OCI-LY7 (cell line): Measurements from ENCODE around the gene DNMBP.
"Not testable (repeated sequence)": the region's sequence is repeated elsewhere in the genome, so short reads cannot be mapped to it uniquely, and the experiment has no call there.

Source experiments
- CTCF ChIP-seq: fragments of 200-600 bp; sonication (generic); conservative IDR thresholded peaks from 2 replicates; pipeline ENCODE4 v1.5.1; 2014; ENCODE audit warnings: mild to moderate bottlenecking, antibody characterized with exemption, low read length, moderate library complexity, mixed read lengths
- EZH2phosphoT487 ChIP-seq: fragments of 200-600 bp; sonication (generic); IDR thresholded peaks from 2 replicates; pipeline ENCODE4 v1.6.1; 2018; ENCODE audit warnings: low read depth, borderline replicate concordance, mild to moderate bottlenecking, mixed run types, antibody characterized with exemption, low read length, moderate library complexity, mixed read lengths

GRCh38 chr10:99932203-99932957 lies 77.4 kb downstream of the DNMBP start:
- TF ChIP-seq CTCF, EZH2phosphoT487: not testable (repeated sequence)
